Measurements from ENCODE around the gene TNRC6C.
"Not testable (repeated sequence)": the region's sequence is repeated elsewhere in the genome, so short reads cannot be mapped to it uniquely, and the experiment has no call there.

TNRC6C gene

DNA sequence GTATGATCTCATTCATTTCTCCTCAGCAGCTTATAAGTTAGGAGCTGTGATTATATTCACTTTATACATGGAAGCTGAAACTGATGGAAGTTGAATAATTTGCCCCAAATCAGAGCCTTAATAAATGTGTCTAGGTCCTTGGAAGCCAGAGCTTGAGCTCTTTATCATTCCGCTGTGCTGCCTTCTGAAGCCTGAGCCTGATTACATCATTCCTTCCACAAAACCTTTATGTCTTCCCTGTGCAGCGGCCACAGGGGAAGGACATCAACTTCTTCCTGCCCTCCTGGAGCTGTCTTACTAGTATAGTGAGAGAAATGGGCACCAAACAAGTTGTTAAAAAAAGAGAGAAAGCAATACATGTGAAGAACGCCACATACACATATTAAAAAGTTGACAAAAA, 6.8 kb downstream of the TNRC6C start:
- DNase-seq, result no peak

DNA sequence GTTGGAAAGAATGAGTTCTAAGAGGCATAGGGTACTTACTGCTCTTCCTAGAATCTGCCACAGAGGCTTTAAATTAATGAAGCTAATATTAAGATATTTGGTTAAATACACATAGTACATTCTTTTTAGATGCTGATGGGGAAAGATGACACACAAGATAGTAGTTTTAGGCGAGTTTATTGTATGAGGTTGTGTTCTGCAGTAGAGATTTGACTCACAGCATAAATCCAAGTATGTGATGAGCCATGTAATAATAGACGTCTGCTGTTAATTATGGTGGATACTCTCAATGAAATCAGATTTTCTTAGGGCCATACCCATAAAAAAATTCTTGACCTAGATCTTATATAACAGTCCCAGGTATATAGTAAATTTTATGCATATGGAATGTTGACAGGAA, 8.0 kb downstream of the TNRC6C start:
- no peak for DNase-seq

GRCh38 chr17:77968788-77969187, 10.3 kb downstream of the TNRC6C start:
- DNase-seq, result no peak

GRCh38 chr17:77972271-77972670, 13.8 kb downstream of the TNRC6C start:
- not testable (repeated sequence) for DNase-seq

- no peak for DNase-seq
These were observed 15.4 kb downstream of the TNRC6C start for GRCh38 chr17:77973953-77974352.

DNA sequence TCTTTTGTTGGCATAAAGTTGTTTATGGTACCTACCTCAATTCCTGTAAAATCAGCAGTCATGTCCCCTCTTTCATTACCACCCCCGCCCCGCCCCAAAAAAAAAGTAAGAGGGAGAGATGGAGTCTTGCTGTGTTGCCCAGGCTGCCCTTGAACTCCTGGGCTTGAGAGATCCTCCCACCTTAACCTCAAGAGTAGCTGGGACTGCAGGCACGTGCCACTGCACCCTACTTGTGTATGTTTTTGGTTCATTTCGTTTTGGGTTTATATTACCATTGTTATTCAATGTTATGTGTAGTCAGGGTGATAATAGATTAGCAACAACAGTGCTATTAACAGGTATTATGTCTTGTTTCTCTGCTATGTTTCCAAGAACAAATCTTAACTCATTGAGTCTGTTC, 15.9 kb downstream of the TNRC6C start:
- DNase-seq, result no peak

GRCh38 chr17:77982430-77982829, 23.9 kb downstream of the TNRC6C start:
- not testable (repeated sequence) for DNase-seq

- no peak for DNase-seq
These were observed 31.8 kb downstream of the TNRC6C start for GRCh38 chr17:77990301-77990700.

GRCh38 chr17:77993735-77994134, 35.2 kb downstream of the TNRC6C start:
- not testable (repeated sequence) for DNase-seq

DNA sequence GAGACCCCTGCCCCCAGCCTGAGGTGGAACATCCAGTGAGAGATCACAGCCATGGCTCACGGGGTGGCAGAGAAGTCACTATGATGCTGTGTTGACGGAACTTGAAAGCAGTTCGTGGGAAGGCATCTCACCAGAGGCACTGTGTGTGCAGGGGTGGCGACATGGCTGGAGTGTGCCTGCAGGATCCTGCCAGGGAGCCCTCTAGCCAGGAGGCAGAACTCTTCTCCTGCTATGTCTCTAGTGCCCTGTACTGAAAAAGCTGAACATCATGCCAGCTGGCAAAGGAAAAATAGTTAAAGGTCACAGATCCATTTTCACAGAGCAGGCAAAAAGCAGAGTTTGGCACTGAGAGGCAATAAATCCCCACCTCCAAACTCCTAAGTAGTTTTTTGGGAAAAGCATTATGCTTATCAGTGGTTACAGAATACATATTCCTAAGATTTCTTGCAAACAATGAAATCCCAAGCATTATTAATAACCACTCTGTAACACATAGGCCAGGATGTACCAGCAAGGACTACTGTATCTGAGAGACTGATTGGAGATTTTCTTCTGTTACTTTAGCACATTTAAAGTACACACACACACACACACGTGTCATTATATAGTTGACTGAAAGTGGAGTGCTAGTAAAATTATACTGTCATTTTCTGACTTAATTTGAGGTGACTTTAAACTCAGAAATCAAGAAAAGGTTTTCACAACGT, 36.8 kb downstream of the TNRC6C start:
- no peak for DNase-seq

DNA sequence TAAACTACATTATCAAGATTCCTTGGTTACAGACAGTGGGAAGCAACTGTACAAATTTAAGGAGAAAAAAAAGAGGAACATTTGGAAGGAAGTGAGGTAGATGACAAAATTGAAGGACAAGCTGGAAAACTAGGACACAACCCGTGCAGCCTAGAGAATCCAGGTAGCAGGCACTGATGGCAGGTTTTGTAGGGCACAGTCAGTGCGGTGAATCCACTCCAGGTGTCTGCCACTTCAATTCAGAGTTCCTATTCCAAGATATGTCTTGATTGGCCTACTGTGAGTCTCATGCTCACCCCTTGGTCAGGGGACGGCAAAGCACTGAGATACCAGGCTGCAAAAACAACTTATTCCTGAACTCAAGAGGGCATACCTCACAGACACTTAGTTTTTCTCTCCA, 37.8 kb downstream of the TNRC6C start:
- DNase-seq, result no peak

GRCh38 chr17:77999413-78000173, 41.1 kb downstream of the TNRC6C start:
- DNase-seq, result peak; percentile 11

GRCh38 chr17:78000341-78000740, 41.8 kb downstream of the TNRC6C start:
- DNase-seq, result peak; percentile 29

GRCh38 chr17:78001182-78001581, 42.7 kb downstream of the TNRC6C start:
- no peak for DNase-seq

- no peak for DNase-seq
These were observed 43.1 kb downstream of the TNRC6C start for GRCh38 chr17:78001612-78002011.

DNA sequence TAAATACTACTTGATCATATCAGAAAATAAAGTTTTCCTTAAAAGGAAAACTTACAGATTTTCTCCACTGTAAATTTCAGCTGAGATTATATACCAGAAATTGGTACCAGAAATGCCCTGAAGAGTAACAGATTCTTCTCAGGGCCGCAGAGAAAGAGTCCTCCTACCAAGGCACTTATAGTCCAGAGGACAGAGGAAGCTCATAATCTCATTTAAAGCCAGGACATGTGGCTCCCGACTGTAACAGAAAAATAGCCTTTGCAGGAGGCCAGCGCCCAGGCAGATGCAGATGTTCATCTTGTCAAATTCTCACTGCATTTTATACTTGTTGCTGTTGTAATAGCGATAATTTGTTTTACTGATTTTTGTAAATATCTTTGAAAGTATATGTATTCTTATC, 43.7 kb downstream of the TNRC6C start:
- DNase-seq, result no peak

- no peak for DNase-seq
These were observed 47.1 kb downstream of the TNRC6C start for GRCh38 chr17:78005452-78006171.

DNA sequence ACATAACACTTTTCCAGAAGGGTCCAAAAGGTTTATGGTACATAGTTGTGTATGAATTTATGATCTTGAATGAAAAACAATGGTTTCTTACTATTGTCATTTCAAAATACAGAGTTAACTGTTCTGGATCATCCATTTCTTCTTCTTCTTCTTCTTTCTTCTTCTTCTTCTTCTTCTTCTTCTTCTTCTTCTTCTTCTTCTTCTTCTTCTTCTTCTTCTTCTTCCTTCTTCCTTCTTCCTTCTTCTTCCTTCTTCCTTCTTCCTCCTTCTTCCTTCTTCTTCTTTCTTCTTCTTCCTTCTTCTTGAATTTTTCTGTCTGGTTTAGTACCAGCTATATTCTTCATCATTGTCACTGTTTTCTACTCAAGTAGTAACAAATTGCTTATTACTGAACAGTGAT, 47.8 kb downstream of the TNRC6C start:
- no peak for DNase-seq

DNA sequence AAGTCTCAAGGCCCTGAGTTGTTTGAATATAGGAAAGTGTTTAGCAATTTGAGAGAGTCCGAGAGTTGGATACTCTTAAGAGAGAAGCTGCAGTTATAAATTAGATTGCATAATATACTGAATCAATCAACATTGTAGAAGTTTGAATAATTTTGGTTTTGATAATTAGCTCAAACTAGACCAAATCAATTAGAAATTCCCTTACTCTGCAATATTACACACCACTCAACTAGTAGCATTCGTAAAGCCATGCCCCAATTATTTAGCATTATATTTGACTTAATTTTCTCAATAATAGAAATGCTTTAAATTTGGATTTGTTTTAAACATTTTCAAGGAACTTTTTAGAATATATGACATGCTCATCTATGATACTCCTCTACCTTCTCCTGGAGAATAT, 49.1 kb downstream of the TNRC6C start:
- DNase-seq, result no peak

DNA sequence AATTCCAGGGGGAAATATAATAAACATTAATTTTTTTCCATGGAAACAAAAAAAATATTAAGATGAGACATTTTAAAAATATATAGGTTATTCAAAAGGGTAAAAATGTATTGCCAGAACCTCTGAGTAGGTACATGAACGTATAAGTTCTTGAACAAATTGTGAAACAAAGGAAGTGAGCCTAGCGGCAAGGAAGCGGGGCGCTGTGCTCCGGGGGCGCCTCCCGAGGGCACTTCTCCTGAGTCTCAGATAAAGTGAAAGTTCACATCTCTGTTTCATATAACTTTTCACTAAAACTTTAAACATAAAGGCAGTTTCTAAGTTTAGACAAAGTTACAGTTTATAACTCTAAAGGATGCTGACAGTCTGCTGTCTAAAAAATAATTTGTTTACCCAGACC, 52.3 kb downstream of the TNRC6C start:
- DNase-seq, result peak; percentile 33

DNA sequence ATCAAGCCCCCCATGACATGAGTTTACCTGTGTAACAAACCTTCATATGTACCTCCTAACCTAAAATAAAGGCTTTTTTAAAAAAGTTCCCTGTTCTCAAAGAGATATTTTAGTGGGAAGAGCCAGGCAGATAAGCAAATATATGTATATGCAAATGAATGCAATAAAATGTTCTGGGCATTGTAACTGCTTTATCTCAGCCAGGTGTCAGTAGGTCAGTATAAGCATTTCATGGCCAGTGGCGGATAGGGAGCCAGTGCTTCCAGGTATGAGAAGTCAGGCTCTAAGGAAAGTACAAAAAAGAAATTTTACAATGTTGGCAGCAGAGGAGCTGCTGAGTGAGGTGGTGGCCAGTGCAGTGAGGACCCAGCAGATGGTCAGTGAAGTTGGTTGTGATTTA, 53.9 kb downstream of the TNRC6C start:
- no peak for DNase-seq

DNA sequence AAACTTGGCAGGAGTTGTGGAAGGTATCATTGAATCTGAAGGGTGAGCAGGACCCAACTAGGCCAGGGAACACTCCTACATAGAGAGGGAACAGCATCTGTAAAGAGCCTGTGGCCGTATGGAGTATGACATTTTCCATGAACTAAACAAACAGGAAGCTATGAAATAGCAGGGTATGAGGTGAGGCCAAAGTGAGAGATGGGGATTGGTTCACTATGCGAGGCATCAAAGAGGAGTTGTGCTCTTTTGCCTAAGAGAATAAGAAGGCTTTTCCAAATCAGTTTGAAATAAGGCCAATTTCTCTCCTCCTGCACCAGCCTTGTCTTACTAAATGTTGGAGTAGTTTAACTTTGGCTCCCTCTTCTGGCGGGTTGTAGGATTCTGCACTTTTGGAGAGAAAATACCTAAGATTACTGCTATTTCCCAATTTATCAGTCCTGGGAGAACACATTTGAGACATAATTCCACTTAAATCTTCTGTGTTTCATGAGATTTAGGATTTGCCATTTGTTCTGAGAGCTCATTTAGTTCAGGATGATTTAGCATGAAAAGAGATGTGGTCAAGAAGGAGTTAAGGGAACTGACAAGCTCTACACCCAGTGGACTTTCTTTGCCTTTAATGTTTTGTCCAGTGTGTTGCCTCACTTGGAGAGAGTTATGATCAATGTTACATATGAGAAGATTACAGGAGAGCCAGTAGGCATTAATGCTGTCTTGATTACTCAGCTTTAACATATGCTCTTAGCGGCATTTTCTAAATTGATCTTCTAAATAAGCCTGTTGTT, 55.4 kb downstream of the TNRC6C start:
- DNase-seq, result peak; percentile 87

DNA sequence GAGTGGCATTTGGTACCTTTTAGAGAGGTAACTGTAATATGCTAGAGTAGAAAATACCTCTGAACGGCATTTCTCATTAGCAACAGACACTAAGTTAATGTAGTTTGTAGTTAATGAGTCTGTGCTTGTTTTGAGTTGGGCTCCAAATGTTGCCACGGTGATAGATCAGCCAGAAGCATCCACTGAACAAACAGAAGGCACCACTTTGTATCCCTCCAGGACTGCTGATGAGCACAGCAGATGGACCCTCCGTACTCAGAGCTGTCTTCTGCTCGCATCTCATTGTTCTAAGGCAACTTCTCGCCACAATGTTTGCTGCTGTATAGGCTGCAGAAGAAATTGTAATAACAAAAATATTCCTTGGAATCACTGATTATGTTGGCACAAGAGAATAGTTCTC, 56.1 kb downstream of the TNRC6C start:
- DNase-seq, result no peak
